ENCODE measurements around the gene SPAG16. TPM values are rescaled to one million over a fixed set of nuclear protein-coding genes. Genes with fewer than 3 reads are reported as not detected.

Gene SPAG16
- total RNA-seq, 4 donors from 2014 or later, result 34.1 to 59.3 (median 46.8) TPM

DNA sequence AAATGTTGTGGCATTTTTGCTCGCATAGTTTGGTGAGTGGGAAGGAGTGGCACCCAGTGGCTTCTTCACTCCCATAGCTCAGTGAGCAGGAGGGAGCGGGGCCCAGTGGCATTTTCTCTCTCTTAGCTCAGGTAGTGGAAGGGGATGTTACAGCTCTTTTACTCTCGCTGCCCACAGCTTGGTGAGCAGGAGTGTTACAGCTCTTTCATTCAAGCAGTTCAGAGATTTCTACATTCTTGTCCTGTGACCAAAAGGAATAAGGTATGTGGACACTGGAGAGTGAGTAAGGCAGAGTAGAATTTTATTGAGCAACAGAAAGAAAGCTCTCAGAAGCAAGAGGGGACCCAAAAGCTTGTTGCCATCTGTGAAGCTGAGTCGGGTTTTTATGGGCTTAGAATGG lies 192.4 kb downstream of the SPAG16 start:
- no peaks in the 10 kb centered on the region for H3K9me3 ChIP-seq
- TF ChIP-seq, protein P1, sequence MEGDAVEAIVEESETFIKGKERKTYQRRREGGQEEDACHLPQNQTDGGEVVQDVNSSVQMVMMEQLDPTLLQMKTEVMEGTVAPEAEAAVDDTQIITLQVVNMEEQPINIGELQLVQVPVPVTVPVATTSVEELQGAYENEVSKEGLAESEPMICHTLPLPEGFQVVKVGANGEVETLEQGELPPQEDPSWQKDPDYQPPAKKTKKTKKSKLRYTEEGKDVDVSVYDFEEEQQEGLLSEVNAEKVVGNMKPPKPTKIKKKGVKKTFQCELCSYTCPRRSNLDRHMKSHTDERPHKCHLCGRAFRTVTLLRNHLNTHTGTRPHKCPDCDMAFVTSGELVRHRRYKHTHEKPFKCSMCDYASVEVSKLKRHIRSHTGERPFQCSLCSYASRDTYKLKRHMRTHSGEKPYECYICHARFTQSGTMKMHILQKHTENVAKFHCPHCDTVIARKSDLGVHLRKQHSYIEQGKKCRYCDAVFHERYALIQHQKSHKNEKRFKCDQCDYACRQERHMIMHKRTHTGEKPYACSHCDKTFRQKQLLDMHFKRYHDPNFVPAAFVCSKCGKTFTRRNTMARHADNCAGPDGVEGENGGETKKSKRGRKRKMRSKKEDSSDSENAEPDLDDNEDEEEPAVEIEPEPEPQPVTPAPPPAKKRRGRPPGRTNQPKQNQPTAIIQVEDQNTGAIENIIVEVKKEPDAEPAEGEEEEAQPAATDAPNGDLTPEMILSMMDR (IDR thresholded peaks at IDR 0.05), result no peak
- TF ChIP-seq POLR2A (IDR thresholded peaks at IDR 0.05), result no peak
- no peaks in the 10 kb centered on the region for H3K27me3 ChIP-seq
- intact Hi-C loops (cut with DNase I), result no loop called here
- no peak overlapping the region for H3K4me3 ChIP-seq (replicated peaks in 1 of 3)
- H3K27ac ChIP-seq, result no peak overlapping the region
- WGBS, 2 donors, result 84 to 92% methylated on average over 4 of the region's 4 CpGs
- H3K36me3 ChIP-seq, result no peaks in the 10 kb centered on the region
- no peak for DNase-seq
- no peaks in the 10 kb centered on the region for H3K4me1 ChIP-seq

DNA sequence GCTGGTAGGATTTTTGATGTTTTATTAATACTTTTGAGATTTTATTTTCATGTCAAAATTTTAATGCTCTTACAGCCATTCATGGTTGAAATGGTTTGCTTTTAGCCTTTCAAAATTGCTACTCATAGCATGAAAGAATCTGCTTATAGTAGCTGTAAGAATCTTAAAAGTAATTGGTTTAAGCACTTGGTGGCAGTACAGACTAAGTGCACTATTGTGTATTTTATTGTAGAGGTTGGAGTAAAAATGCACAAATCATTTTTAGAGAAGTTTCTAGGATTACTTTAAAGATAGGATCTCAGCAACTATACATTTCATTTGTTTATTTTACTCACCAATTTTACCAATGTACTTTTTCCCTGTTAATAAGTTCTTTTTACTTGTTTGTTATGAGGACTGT lies 205.8 kb downstream of the SPAG16 start:
- Histone ChIP-seq H3K27ac (no peak overlapping the region), H3K9me3 (no peaks in the 10 kb centered on the region), H3K27me3 (no peaks in the 10 kb centered on the region), H3K4me1 (no peaks in the 10 kb centered on the region), H3K4me3 (replicated peaks in 1 of 3) (no peak overlapping the region), H3K36me3 (no peaks in the 10 kb centered on the region)
- intact Hi-C loops (cut with DNase I), result no loop called here
- DNase-seq, result no peak
- TF ChIP-seq, protein P1 (IDR thresholded peaks at IDR 0.05), result no peak
- TF ChIP-seq POLR2A (IDR thresholded peaks at IDR 0.05), result no peak

DNA sequence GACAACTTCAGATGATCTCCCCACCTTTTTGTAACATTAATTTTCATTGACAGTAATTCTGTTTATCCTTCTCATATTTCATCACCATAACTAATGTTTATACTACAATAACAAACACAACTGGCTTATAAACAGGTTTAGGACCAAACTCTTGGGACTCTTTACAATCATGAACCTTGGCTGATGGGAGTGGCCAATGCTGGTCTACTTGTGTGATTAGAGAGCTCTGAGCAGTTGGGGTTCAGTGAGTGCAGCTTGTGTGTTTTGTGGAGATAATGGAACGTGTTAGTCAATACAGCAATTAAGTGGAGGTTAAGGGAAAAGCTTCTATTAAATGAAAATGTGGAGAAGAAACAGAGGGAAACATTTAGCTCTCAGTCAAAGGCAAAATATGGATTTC lies 207.1 kb downstream of the SPAG16 start:
- Histone ChIP-seq H3K36me3 (no peaks in the 10 kb centered on the region), H3K27me3 (no peaks in the 10 kb centered on the region), H3K4me3 (replicated peaks in 1 of 3) (no peak overlapping the region), H3K4me1 (no peaks in the 10 kb centered on the region), H3K9me3 (no peaks in the 10 kb centered on the region), H3K27ac (no peak overlapping the region)
- 53 to 60% methylated on average over 1 of the region's 1 CpG for WGBS, 2 donors
- DNase-seq, result no peak
- intact Hi-C loops (cut with DNase I), result no loop called here
- TF ChIP-seq POLR2A (IDR thresholded peaks at IDR 0.05), result no peak
- TF ChIP-seq, protein P1 (IDR thresholded peaks at IDR 0.05), result no peak

DNA sequence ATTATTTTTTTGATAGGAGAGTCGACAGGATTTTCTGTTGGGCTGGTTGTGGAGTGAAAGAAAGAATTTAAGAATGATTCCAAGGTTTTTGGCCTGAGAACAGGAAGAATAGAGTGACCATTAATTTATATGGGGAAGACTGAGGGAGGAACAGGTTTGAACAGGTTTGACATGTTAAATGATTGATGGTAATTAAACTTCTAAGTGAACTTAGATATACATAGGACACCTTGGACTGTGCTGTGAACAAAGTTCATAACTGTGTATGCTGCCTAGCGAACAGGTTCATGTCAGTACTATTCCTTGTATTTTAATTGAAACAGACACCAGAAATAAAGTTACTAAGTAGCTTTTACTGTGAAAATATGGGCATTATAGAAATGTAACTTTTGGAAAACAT lies 212.0 kb downstream of the SPAG16 start:
- TF ChIP-seq, protein P1 (IDR thresholded peaks at IDR 0.05), result no peak
- TF ChIP-seq POLR2A (IDR thresholded peaks at IDR 0.05), result no peak
- Histone ChIP-seq H3K27me3 (no peaks in the 10 kb centered on the region), H3K27ac (no peak overlapping the region), H3K4me3 (replicated peaks in 1 of 3) (no peak overlapping the region), H3K4me1 (no peaks in the 10 kb centered on the region), H3K36me3 (no peaks in the 10 kb centered on the region), H3K9me3 (no peaks in the 10 kb centered on the region)
- no peak for DNase-seq
- WGBS, 2 donors, result 77 to 86% methylated on average over 2 of the region's 2 CpGs
- intact Hi-C loops (cut with DNase I), result no loop called here

DNA sequence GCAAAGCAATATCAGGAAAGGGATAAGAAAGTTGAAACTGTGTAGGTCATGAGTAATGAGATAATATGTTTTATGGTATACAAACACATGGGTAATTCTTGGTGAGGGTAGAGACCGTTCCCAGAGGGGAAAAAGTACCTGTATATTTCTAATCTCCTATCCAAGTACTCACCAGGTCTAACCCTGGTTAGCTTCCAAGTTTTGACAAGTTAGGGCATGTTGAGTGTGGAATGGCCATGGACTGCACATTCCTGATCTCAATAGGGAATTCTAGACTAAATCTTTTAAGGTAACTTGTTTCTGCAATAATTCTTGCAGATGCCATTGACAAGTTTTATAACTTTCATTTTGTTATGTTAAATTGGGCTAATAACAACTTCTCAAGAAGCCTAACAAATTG lies 216.6 kb downstream of the SPAG16 start:
- Histone ChIP-seq H3K9me3 (no peaks in the 10 kb centered on the region), H3K4me3 (replicated peaks in 1 of 3) (no peak overlapping the region), H3K36me3 (no peaks in the 10 kb centered on the region), H3K27me3 (no peaks in the 10 kb centered on the region), H3K4me1 (no peaks in the 10 kb centered on the region), H3K27ac (no peak overlapping the region)
- TF ChIP-seq, protein P1 (IDR thresholded peaks at IDR 0.05), result no peak
- TF ChIP-seq POLR2A (IDR thresholded peaks at IDR 0.05), result no peak
- intact Hi-C loops (cut with DNase I), result no loop called here
- DNase-seq, result no peak
- 82 to 85% methylated on average over 1 of the region's 1 CpG for WGBS, 2 donors
